ENCODE measurements around the gene MYH10. TPM values are rescaled to one million over a fixed set of nuclear protein-coding genes. Genes with fewer than 3 reads are reported as not detected.

The MYH10 gene
- total RNA-seq, 2 donors from 2014 or later = 23.3 to 30.3 TPM

- H3K4me3 ChIP-seq = no peak overlapping the region
- H3K9me3 ChIP-seq = no peaks in the 10 kb centered on the region
- 86 to 100% methylated on average over 1 of the region's 1 CpG for WGBS, 2 donors
- intact Hi-C loops (cut with DNase I) = no loop called here
- H3K27ac ChIP-seq = no peak overlapping the region
- ATAC-seq = no peak
- TF ChIP-seq CTCF (IDR thresholded peaks at IDR 0.05) (no peak), POLR2A (IDR thresholded peaks at IDR 0.05) (no peak)
- no peaks in the 10 kb centered on the region for H3K4me1 ChIP-seq
- H3K36me3 ChIP-seq (replicated peaks in 1 of 2; ENCODE audit: insufficient read depth in 1 of 2, low read depth in 2 of 2) = peaks cover 0 to 8% of the 10 kb centered on the region in 2 donors
- DNase-seq = no peak
- H3K27me3 ChIP-seq = no peaks in the 10 kb centered on the region
Measured at GRCh38 chr17:8485491-8485890, 145.0 kb downstream of the MYH10 start.

- Histone ChIP-seq H3K27me3 (no peaks in the 10 kb centered on the region), H3K4me1 (no peaks in the 10 kb centered on the region), H3K9me3 (no peaks in the 10 kb centered on the region), H3K4me3 (no peak overlapping the region), H3K27ac (no peak overlapping the region), H3K36me3 (replicated peaks in 1 of 2; ENCODE audit: insufficient read depth in 1 of 2, low read depth in 2 of 2) (peaks cover 0 to 11% of the 10 kb centered on the region in 2 donors)
- WGBS, 2 donors = 96 to 100% methylated on average over 1 of the region's 1 CpG
- intact Hi-C loops (cut with DNase I) = no loop called here
- TF ChIP-seq POLR2A (IDR thresholded peaks at IDR 0.05) = no peak
- no peak for DNase-seq
- ATAC-seq = no peak
Measured at GRCh38 chr17:8484465-8484864, 146.1 kb downstream of the MYH10 start.

GRCh38 chr17:8482546-8482945 lies 148.0 kb downstream of the MYH10 start:
- Histone ChIP-seq H3K4me3 (no peak overlapping the region), H3K27me3 (no peaks in the 10 kb centered on the region), H3K36me3 (replicated peaks in 1 of 2; ENCODE audit: insufficient read depth in 1 of 2, low read depth in 2 of 2) (peaks cover 0 to 12% of the 10 kb centered on the region in 2 donors), H3K27ac (no peak overlapping the region), H3K4me1 (no peaks in the 10 kb centered on the region), H3K9me3 (no peaks in the 10 kb centered on the region)
- TF ChIP-seq POLR2A (IDR thresholded peaks at IDR 0.05) (no peak), CTCF (IDR thresholded peaks at IDR 0.05) (no peak)
- DNase-seq = no peak
- WGBS, 2 donors = 90% methylated on average over 5 of the region's 5 CpGs
- no peak for ATAC-seq
- intact Hi-C loops (cut with DNase I) = no loop called here

GRCh38 chr17:8481703-8482102 lies 148.8 kb downstream of the MYH10 start:
- H3K36me3 ChIP-seq (replicated peaks in 1 of 2; ENCODE audit: insufficient read depth in 1 of 2, low read depth in 2 of 2) = peaks cover 0 to 11% of the 10 kb centered on the region in 2 donors
- no peak overlapping the region for H3K4me3 ChIP-seq
- WGBS, 2 donors = 85 to 94% methylated on average over 2 to 5 of the region's 5 CpGs

GRCh38 chr17:8481089-8481488 lies 149.4 kb downstream of the MYH10 start:
- Histone ChIP-seq H3K9me3 (no peaks in the 10 kb centered on the region), H3K27ac (no peak overlapping the region), H3K27me3 (no peaks in the 10 kb centered on the region), H3K36me3 (replicated peaks in 1 of 2; ENCODE audit: insufficient read depth in 1 of 2, low read depth in 2 of 2) (peaks cover 0 to 11% of the 10 kb centered on the region in 2 donors), H3K4me1 (no peaks in the 10 kb centered on the region), H3K4me3 (no peak overlapping the region)
- DNase-seq (no peak), ATAC-seq (no peak)
- TF ChIP-seq CTCF (IDR thresholded peaks at IDR 0.05) (no peak), POLR2A (IDR thresholded peaks at IDR 0.05) (no peak)
- intact Hi-C loops (cut with DNase I) = no loop called here
- WGBS, 2 donors = 80 to 92% methylated on average over 1 to 21 of the region's 22 CpGs

More at GRCh38 chr17:8481703-8482102, 148.8 kb downstream of the MYH10 start:
- H3K27me3 ChIP-seq = no peaks in the 10 kb centered on the region
- TF ChIP-seq CTCF (IDR thresholded peaks at IDR 0.05) = no peak
- intact Hi-C loops (cut with DNase I) = no loop called here
- DNase-seq = no peak
- H3K27ac ChIP-seq = no peak overlapping the region
- no peak for ATAC-seq
- no peaks in the 10 kb centered on the region for H3K9me3 ChIP-seq
- no peaks in the 10 kb centered on the region for H3K4me1 ChIP-seq

All from body of pancreas (tissue), 4 donors.